Ovary (tissue), 3 donors: Measurements from ENCODE around the gene POLA2.

Experiments
- EP300 ChIP-seq: sonication (generic); formaldehyde crosslinking; IDR thresholded peaks from one replicate; pipeline ENCODE4 v1.6.1; 2017; ENCODE audit warnings: antibody characterized with exemption
- TF ChIP-seq, protein P1 (sequence below), 3 donors: fragments of 450-650 bp in 2 of 3; fragments of 200-600 bp in 1 of 3; IDR thresholded peaks; one replicate each; pipeline versions ENCODE4 v1.5.1 to v1.8.0; 2016 to 2022; ENCODE audit warnings: antibody characterized with exemption in 3 of 3, mild to moderate bottlenecking in 1 of 3
- donor health status: DM: no; HTN: no; CAD: no.

DNA sequence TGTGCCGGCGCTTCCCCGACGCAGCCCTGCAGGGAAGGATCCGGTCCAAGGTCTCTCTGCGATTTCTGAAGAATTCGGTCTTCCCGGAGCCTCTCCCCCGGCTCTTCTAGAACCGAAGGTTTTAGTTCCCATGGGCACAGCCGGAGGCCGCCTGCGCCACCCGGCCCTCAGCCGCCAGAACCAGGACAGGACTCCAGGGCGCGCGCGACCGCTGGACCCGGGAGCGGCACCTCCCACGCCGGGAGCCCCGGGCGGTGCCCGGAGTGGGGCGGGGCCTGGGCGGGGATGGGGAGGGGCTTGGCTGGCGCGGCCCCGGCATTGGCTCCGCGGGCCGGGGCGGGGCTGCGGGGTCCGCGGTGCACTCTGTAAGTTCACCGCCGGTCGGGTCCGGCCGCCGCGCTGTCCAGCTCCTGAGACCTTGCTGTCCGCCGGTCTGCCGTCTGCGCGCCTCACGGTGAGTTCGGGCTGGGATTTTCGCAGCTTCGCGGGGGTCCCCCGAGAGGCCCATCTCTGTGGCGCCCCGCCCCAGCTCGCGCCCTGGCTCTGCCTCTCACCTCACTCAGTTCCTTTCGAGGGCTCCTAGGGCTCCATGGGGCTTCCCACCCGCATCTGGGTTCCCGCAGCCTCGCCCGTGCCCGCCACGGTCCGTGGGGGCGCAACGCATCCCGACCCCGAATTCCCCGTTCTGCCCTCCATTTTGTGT lies 52.9 kb downstream of the POLA2 start, which contains the start of gene CDC42EP2:
- TF ChIP-seq EP300, result no peak
- TF ChIP-seq, protein P1, sequence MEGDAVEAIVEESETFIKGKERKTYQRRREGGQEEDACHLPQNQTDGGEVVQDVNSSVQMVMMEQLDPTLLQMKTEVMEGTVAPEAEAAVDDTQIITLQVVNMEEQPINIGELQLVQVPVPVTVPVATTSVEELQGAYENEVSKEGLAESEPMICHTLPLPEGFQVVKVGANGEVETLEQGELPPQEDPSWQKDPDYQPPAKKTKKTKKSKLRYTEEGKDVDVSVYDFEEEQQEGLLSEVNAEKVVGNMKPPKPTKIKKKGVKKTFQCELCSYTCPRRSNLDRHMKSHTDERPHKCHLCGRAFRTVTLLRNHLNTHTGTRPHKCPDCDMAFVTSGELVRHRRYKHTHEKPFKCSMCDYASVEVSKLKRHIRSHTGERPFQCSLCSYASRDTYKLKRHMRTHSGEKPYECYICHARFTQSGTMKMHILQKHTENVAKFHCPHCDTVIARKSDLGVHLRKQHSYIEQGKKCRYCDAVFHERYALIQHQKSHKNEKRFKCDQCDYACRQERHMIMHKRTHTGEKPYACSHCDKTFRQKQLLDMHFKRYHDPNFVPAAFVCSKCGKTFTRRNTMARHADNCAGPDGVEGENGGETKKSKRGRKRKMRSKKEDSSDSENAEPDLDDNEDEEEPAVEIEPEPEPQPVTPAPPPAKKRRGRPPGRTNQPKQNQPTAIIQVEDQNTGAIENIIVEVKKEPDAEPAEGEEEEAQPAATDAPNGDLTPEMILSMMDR (IDR thresholded peaks at IDR 0.05), result peak in 2 of 3 donors; percentile 26 to 36
